Gastroesophageal sphincter (tissue), 3 donors: ENCODE measurements around the gene IFNGR1.

Source experiments
- EP300 ChIP-seq: sonication (generic); formaldehyde crosslinking; IDR thresholded peaks from one replicate; pipeline ENCODE4 v1.6.1; 2017; ENCODE audit warnings: antibody characterized with exemption, mild to moderate bottlenecking
- TF ChIP-seq, protein P1 (sequence below), 4 experiments: fragments of 200-600 bp in 2 of 4; fragments of 450-650 bp in 2 of 4; sonication (generic) in 1 of 4; IDR thresholded peaks; one replicate each; pipeline ENCODE4 v1.5.1; 2017 to 2019; ENCODE audit warnings: antibody characterized with exemption in 4 of 4, mild to moderate bottlenecking in 2 of 4, moderate library complexity in 2 of 4

DNA sequence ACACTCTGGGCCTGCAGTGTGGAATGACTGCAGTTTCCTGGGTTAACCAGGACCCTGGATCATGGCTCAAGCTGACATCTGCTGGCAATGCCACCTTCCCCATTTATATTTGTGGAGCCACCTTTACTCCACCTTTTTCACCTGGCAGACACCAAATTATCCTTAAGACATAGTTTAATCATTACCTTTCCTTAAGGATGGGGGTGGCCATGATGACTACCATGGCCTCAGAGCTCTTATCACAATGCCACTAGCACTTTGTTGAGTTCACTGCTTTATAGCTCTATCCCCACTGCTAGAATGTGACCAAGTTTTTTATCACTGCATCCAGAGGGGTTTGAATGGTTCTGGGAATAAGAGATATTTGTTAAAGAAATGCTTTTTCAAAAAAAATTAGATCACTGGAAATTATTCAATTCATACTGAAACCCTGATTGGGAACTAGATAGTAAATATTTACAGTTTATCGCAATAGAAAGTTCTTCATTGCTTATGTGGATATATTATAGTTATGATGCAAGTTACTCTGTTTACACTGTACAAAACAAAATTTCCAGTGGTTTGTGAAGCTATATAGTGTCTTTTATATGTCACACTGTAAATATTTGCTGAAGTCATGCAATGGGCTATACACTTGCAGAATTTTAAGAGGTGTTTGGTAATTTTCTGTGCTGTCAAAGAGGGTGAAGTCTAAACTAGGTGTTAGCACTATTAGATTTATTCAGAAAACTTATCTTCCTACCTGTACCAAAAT, 37.3 kb upstream of the IFNGR1 start:
- no peak for TF ChIP-seq EP300
- TF ChIP-seq, protein P1, sequence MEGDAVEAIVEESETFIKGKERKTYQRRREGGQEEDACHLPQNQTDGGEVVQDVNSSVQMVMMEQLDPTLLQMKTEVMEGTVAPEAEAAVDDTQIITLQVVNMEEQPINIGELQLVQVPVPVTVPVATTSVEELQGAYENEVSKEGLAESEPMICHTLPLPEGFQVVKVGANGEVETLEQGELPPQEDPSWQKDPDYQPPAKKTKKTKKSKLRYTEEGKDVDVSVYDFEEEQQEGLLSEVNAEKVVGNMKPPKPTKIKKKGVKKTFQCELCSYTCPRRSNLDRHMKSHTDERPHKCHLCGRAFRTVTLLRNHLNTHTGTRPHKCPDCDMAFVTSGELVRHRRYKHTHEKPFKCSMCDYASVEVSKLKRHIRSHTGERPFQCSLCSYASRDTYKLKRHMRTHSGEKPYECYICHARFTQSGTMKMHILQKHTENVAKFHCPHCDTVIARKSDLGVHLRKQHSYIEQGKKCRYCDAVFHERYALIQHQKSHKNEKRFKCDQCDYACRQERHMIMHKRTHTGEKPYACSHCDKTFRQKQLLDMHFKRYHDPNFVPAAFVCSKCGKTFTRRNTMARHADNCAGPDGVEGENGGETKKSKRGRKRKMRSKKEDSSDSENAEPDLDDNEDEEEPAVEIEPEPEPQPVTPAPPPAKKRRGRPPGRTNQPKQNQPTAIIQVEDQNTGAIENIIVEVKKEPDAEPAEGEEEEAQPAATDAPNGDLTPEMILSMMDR (IDR thresholded peaks at IDR 0.05): no peak
